ENCODE measurements around the gene REM2.

REM2 gene

DNA sequence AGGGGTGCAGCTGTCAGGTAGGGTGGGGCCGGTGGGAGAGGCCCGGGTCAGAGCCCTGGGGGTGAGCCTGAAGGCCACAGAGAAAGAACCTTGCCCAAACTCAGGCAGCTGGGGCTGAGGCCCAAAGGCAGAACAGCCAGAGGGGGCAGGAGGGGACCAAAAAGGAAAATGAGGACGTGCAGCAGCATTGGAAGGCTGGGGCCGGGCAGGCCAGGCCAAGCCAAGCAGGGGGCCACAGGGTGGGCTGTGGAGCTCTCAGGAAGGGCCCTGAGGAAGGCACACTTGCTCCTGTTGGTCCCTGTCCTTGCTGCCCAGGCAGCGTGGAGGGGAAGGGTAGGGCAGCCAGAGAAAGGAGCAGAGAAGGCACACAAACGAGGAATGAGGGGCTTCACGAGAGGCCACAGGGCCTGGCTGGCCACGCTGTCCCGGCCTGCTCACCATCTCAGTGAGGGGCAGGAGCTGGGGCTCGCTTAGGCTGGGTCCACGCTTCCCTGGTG is 36.2 kb upstream of the REM2 start:
- TF ChIP-seq, protein P1, sequence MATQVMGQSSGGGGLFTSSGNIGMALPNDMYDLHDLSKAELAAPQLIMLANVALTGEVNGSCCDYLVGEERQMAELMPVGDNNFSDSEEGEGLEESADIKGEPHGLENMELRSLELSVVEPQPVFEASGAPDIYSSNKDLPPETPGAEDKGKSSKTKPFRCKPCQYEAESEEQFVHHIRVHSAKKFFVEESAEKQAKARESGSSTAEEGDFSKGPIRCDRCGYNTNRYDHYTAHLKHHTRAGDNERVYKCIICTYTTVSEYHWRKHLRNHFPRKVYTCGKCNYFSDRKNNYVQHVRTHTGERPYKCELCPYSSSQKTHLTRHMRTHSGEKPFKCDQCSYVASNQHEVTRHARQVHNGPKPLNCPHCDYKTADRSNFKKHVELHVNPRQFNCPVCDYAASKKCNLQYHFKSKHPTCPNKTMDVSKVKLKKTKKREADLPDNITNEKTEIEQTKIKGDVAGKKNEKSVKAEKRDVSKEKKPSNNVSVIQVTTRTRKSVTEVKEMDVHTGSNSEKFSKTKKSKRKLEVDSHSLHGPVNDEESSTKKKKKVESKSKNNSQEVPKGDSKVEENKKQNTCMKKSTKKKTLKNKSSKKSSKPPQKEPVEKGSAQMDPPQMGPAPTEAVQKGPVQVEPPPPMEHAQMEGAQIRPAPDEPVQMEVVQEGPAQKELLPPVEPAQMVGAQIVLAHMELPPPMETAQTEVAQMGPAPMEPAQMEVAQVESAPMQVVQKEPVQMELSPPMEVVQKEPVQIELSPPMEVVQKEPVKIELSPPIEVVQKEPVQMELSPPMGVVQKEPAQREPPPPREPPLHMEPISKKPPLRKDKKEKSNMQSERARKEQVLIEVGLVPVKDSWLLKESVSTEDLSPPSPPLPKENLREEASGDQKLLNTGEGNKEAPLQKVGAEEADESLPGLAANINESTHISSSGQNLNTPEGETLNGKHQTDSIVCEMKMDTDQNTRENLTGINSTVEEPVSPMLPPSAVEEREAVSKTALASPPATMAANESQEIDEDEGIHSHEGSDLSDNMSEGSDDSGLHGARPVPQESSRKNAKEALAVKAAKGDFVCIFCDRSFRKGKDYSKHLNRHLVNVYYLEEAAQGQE (IDR thresholded peaks at IDR 0.05; ENCODE audit: insufficient read depth in 1 of 2, low read depth in 2 of 2, low read length in 2 of 2), result no peak
- TF ChIP-seq POLR2AphosphoS5 (IDR thresholded peaks at IDR 0.05; ENCODE audit: low read depth, low read length) (no peak), FOXP2 (optimal IDR thresholded peaks at IDR 0.05; ENCODE audit: borderline replicate concordance, extremely low read depth, extremely low read length, insufficient read depth) (no peak), TAF1 (IDR thresholded peaks at IDR 0.05; ENCODE audit: borderline replicate concordance, insufficient read depth, low read length) (no peak), SIN3A (IDR thresholded peaks at IDR 0.05; ENCODE audit: borderline replicate concordance, insufficient read depth, low read length) (no peak)

DNA sequence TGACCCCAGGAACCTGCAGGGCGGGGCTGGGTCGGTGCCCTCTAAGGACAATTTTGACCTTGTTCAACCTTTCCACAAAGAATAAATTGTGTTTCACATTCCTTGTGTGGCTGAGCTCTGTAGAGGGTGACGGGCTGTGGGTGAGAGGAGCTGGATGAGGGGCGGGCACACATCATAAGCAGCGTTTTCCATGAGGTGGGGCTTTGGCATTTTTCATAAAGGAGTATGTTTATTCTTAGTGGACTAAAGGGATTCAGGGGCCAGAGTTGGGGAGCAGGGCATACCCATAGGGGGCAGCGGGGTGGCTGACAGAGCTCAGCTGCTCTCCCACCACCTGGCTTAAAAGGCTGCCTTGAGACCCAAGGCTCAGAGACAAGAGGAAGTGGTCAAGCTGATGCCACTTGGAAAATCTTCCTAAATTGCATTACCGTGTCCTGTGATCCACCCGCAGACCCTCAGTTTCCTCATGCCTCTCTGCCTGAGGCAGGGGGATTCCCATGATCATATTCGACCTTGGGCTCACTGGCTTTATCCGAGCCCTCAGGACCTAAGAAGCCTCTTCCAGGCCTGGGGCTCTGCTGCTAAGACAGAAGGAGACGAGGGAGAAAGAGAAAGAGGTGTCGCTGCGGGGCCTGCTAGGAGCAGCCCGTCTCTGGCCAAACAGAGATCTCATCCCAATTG is 35.2 kb upstream of the REM2 start:
- TF ChIP-seq TAF1 (IDR thresholded peaks at IDR 0.05; ENCODE audit: borderline replicate concordance, insufficient read depth, low read length), result no peak

DNA sequence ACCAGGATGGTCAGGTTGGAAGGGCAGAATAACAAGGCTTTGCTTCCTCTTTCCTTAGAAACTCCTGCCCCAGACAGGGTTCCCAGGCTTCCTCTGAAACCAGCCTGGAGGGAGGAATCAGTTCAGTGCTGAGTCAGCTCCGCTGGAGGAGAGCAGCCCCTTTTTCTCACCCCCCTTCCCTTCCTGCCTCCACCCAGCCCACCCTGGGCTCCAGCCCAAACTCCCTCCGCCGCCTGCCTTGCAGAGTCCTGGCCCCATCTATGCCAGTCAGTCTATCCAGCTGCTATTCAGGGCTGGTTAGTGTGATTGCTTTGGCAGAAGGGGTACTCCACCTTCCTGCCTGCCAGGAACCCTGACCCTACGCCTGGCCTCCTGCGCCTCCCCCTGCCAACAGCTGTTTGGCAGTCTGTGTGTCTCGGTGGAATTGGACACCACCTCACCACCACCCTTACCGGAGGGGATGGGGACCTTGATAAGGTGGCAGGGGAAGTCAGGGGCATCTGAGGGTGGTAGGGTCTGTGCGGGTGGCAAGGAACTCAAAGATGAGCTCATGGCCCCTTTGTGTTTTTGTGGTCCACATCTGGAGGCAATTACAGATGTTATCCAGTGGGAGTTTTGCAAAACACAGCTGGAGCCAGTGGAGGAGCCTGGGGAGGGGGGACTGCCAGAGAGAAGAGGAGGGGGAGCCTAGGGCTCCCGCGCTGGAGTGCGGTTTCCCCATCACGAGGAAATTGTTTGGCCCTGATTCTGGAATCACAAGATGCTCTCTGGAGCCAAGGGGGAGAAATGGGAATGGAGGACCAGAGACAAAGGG is 34.5 kb upstream of the REM2 start:
- TF ChIP-seq POLR2AphosphoS5 (IDR thresholded peaks at IDR 0.05; ENCODE audit: low read depth, low read length) (no peak), FOXP2 (optimal IDR thresholded peaks at IDR 0.05; ENCODE audit: borderline replicate concordance, extremely low read depth, extremely low read length, insufficient read depth) (no peak), SIN3A (IDR thresholded peaks at IDR 0.05; ENCODE audit: borderline replicate concordance, insufficient read depth, low read length) (no peak), TAF1 (IDR thresholded peaks at IDR 0.05; ENCODE audit: borderline replicate concordance, insufficient read depth, low read length) (no peak)
- TF ChIP-seq, protein P1 (IDR thresholded peaks at IDR 0.05; ENCODE audit: insufficient read depth in 1 of 2, low read depth in 2 of 2, low read length in 2 of 2), result no peak

DNA sequence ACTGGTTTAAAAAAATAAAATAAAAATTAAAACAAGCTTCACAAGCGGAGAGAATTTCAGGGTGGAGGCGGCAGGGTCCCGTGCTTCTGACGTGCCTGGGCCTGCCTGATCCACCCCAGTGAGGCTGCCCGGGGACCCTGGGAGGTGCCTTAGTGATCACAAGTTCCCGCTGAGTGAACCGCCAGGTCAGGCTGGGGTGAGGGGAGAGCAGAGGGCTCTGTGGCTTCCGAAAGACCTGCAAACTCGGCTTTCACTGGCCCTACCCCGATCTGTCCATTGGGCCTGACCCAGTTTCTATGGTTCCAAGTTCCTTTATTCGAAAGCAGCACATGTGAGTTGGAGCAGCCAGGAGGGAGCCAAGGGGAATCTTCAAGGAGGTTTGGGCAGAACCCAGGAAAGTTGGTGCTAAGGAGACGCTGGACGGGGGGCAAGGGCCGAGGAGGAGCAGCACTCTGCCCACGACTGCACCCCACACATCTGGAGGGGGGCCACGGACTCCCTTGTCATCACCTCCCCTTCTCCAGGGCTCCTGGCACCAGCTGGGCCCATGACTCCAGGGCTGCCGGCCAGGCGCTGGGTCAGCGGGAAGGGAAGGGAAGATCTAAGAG is 33.7 kb upstream of the REM2 start:
- TF ChIP-seq SIN3A (IDR thresholded peaks at IDR 0.05; ENCODE audit: borderline replicate concordance, insufficient read depth, low read length), result no peak
- TF ChIP-seq, protein P1 (IDR thresholded peaks at IDR 0.05; ENCODE audit: insufficient read depth in 1 of 2, low read depth in 2 of 2, low read length in 2 of 2), result no peak
- no peak for TF ChIP-seq FOXP2 (optimal IDR thresholded peaks at IDR 0.05; ENCODE audit: borderline replicate concordance, extremely low read depth, extremely low read length, insufficient read depth)

DNA sequence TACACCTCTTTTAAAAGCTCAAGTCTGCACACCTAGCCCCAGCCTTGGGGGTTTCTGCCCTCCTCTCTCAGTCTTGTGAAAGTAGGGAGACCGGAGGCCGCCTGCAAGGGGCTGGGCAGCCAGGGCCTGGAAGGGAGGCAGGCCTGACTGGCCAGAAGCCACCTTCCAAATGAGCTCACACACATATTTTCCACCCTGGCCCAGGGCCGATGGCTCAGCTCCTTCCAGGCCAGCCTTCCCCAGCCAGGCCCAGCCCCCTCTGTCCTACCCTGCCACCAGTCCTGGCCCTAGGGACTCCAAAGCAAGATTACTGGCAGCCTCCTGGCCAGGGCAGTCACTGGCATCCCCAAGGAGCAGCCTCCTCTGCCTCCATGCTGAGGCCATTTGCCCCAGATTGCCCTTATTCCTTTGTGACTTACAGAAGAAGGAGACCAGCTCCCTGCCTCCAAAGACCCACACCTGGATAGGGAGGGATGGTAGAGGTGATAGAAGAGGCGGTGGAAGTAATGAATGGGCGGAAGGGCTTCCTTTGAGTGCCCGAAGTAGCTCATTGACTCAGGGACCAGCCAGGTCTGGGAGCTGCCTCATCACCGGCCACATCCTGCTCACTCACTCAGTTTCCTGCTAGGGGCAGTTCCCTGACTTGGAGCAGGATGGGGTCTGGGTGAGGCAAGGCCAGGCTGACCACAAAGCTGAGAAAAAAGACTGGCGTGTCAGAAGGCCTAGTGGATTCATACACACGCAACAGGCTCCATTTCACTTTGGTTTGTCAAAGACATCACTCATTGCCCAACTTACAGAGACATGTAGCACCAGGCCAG is 31.9 kb upstream of the REM2 start:
- no peak for TF ChIP-seq POLR2AphosphoS5 (IDR thresholded peaks at IDR 0.05; ENCODE audit: low read depth, low read length)
- TF ChIP-seq FOXP2 (optimal IDR thresholded peaks at IDR 0.05; ENCODE audit: borderline replicate concordance, extremely low read depth, extremely low read length, insufficient read depth), result no peak
- TF ChIP-seq TAF1 (IDR thresholded peaks at IDR 0.05; ENCODE audit: borderline replicate concordance, insufficient read depth, low read length), result no peak
- TF ChIP-seq, protein P1 (IDR thresholded peaks at IDR 0.05; ENCODE audit: insufficient read depth in 1 of 2, low read depth in 2 of 2, low read length in 2 of 2), result no peak
- TF ChIP-seq SIN3A (IDR thresholded peaks at IDR 0.05; ENCODE audit: borderline replicate concordance, insufficient read depth, low read length), result no peak
